ENCODE results near the gene LY6G5C.

Gene LY6G5C

DNA sequence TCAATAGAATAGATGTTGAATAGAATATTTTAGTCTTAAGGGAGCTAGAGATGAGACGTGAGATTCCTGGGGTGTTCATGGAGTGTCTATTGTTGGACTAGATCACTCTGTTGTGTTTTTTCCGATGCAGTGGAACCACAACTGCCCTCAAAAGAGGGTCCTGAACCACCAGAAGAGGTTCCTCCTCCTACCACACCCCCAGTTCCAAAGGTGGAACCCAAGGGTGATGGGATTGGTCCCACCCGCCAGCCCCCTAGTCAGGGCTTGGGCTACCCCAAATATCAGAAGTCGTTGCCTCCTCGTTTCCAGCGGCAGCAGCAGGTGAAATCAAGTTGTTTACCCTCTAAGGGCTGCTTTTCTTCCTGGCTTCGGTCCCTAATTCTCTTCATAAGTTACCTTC lies 51.9 kb downstream of the LY6G5C start:
- no peaks in the 10 kb centered on the region for H3K9me3 ChIP-seq (ENCODE audit: insufficient read depth, low read length)
- H3K79me2 ChIP-seq (ENCODE audit: insufficient read depth, low read length), result peaks cover 30% of the 10 kb centered on the region
- TF ChIP-seq, protein P1, sequence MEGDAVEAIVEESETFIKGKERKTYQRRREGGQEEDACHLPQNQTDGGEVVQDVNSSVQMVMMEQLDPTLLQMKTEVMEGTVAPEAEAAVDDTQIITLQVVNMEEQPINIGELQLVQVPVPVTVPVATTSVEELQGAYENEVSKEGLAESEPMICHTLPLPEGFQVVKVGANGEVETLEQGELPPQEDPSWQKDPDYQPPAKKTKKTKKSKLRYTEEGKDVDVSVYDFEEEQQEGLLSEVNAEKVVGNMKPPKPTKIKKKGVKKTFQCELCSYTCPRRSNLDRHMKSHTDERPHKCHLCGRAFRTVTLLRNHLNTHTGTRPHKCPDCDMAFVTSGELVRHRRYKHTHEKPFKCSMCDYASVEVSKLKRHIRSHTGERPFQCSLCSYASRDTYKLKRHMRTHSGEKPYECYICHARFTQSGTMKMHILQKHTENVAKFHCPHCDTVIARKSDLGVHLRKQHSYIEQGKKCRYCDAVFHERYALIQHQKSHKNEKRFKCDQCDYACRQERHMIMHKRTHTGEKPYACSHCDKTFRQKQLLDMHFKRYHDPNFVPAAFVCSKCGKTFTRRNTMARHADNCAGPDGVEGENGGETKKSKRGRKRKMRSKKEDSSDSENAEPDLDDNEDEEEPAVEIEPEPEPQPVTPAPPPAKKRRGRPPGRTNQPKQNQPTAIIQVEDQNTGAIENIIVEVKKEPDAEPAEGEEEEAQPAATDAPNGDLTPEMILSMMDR (IDR thresholded peaks at IDR 0.05; ENCODE audit: insufficient read depth, low read length, poor library complexity, severe bottlenecking), result no peak
- TF ChIP-seq EZH2phosphoT487 (conservative IDR thresholded peaks at IDR 0.05; ENCODE audit: low read length), result no peak
- no peak overlapping the region for H3K4me3 ChIP-seq (ENCODE audit: insufficient read depth, low read length, poor library complexity, severe bottlenecking)
- H3F3A ChIP-seq (ENCODE audit: insufficient read depth), result peaks cover 7% of the 10 kb centered on the region; the same call in 1 of the 2 replicates
- no peaks in the 10 kb centered on the region for H3K27me3 ChIP-seq (ENCODE audit: low read length)
- H4K20me1 ChIP-seq (ENCODE audit: low read depth, low read length), result no peaks in the 10 kb centered on the region; the same call in 1 of the 2 replicates
- no peak overlapping the region for H3K27ac ChIP-seq (ENCODE audit: low read depth, low read length)
- H3K36me3 ChIP-seq (ENCODE audit: low read length), result peaks cover 67% of the 10 kb centered on the region
- H2AFZ ChIP-seq (ENCODE audit: low read depth, low read length, severe bottlenecking), result no peak overlapping the region
- H3K4me2 ChIP-seq (ENCODE audit: low read depth, low read length, poor library complexity, severe bottlenecking), result no peak overlapping the region
- H3K9me2 ChIP-seq (replicated peaks; ENCODE audit: insufficient read depth, low read length), result no peaks in the 10 kb centered on the region
- no peak overlapping the region for H3K9ac ChIP-seq (ENCODE audit: low read length)

DNA sequence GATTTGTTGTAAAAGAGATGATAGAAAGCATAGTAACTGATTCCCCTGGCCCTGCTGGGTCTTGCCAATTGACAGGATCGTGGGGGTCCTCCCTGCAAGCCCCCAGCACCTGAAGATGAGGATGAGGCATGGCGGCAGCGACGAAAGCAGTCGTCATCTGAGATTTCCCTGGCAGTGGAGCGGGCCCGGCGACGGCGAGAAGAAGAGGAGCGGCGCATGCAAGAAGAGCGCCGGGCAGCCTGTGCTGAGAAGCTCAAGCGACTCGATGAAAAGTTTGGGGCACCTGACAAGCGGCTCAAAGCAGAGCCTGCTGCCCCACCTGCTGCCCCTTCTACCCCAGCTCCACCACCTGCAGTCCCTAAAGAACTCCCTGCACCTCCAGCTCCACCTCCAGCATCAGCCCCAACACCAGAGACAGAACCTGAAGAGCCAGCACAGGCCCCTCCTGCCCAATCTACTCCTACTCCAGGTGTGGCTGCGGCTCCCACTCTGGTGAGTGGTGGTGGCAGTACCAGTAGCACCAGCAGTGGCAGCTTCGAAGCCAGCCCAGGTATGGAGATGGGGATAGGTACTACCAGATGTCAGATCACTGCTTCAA lies 53.1 kb downstream of the LY6G5C start:
- H3K9ac ChIP-seq (ENCODE audit: low read length), result no peak overlapping the region
- H4K20me1 ChIP-seq (ENCODE audit: low read depth, low read length), result peaks cover 8% of the 10 kb centered on the region; the same call in 1 of the 2 replicates
- TF ChIP-seq, protein P1 (IDR thresholded peaks at IDR 0.05; ENCODE audit: insufficient read depth, low read length, poor library complexity, severe bottlenecking), result no peak
- no peaks in the 10 kb centered on the region for H3K27me3 ChIP-seq (ENCODE audit: low read length)
- no peak overlapping the region for H3K27ac ChIP-seq (ENCODE audit: low read depth, low read length)
- no peaks in the 10 kb centered on the region for H3K9me2 ChIP-seq (replicated peaks; ENCODE audit: insufficient read depth, low read length)
- no peak overlapping the region for H3K4me2 ChIP-seq (ENCODE audit: low read depth, low read length, poor library complexity, severe bottlenecking)
- H3K4me3 ChIP-seq (ENCODE audit: insufficient read depth, low read length, poor library complexity, severe bottlenecking), result no peak overlapping the region
- peaks cover 5% of the 10 kb centered on the region; the same call in 1 of the 2 replicates for H3F3A ChIP-seq (ENCODE audit: insufficient read depth)
- H3K9me3 ChIP-seq (ENCODE audit: insufficient read depth, low read length), result no peaks in the 10 kb centered on the region
- peaks cover 43% of the 10 kb centered on the region for H3K79me2 ChIP-seq (ENCODE audit: insufficient read depth, low read length)
- no peak overlapping the region for H2AFZ ChIP-seq (ENCODE audit: low read depth, low read length, severe bottlenecking)
- H3K36me3 ChIP-seq (ENCODE audit: low read length), result peaks cover 74% of the 10 kb centered on the region

DNA sequence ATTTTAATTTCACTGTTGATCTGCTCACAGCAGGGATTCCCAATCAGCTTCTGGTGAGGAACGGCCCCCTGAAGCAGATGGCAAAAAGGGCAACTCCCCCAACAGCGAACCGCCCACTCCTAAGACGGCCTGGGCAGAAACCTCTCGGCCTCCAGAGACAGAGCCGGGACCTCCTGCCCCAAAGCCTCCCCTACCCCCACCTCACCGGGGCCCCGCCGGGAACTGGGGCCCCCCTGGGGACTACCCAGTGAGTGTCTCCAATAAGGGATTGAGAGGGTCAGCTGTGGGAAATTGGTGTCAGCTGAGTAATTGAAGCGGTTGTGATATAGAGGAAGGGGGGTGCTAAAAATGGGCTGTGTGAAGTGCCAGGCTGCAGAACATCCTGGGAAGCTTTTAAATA lies 53.9 kb downstream of the LY6G5C start:
- H3K4me3 ChIP-seq (ENCODE audit: insufficient read depth, low read length, poor library complexity, severe bottlenecking), result no peak overlapping the region
- no peaks in the 10 kb centered on the region for H3K9me2 ChIP-seq (replicated peaks; ENCODE audit: insufficient read depth, low read length)
- peaks cover 48% of the 10 kb centered on the region for H3K79me2 ChIP-seq (ENCODE audit: insufficient read depth, low read length)
- H3K36me3 ChIP-seq (ENCODE audit: low read length), result peaks cover 75% of the 10 kb centered on the region
- H3K27ac ChIP-seq (ENCODE audit: low read depth, low read length), result no peak overlapping the region
- no peaks in the 10 kb centered on the region for H3K27me3 ChIP-seq (ENCODE audit: low read length)
- H2AFZ ChIP-seq (ENCODE audit: low read depth, low read length, severe bottlenecking), result no peak overlapping the region
- peaks cover 7% of the 10 kb centered on the region; the same call in 1 of the 2 replicates for H3F3A ChIP-seq (ENCODE audit: insufficient read depth)
- no peak overlapping the region for H3K9ac ChIP-seq (ENCODE audit: low read length)
- H3K9me3 ChIP-seq (ENCODE audit: insufficient read depth, low read length), result no peaks in the 10 kb centered on the region
- TF ChIP-seq, protein P1 (IDR thresholded peaks at IDR 0.05; ENCODE audit: insufficient read depth, low read length, poor library complexity, severe bottlenecking), result no peak
- no peak for TF ChIP-seq EZH2phosphoT487 (conservative IDR thresholded peaks at IDR 0.05; ENCODE audit: low read length)
- peaks cover 16% of the 10 kb centered on the region; the same call in 1 of the 2 replicates for H4K20me1 ChIP-seq (ENCODE audit: low read depth, low read length)
- no peak overlapping the region for H3K4me2 ChIP-seq (ENCODE audit: low read depth, low read length, poor library complexity, severe bottlenecking)

All from SU-DHL-6 (cell line).